HG02981 (cell line): ENCODE results near the gene CIB2.
A peak's percentile ranks its signal among the peaks of the same experiment; 100 is the strongest.
"Not testable (repeated sequence)": the region's sequence is repeated elsewhere in the genome, so short reads cannot be mapped to it uniquely, and the experiment has no call there.

Experiments used
- ATAC-seq: cut with Tn5 transposase; IDR thresholded peaks from one replicate; pipeline ENCODE4 v1.9.1; 2021; ENCODE audit warnings: mild to moderate bottlenecking, moderate library complexity; ENCODE audit not compliant: unreplicated experiment

CIB2 gene

DNA sequence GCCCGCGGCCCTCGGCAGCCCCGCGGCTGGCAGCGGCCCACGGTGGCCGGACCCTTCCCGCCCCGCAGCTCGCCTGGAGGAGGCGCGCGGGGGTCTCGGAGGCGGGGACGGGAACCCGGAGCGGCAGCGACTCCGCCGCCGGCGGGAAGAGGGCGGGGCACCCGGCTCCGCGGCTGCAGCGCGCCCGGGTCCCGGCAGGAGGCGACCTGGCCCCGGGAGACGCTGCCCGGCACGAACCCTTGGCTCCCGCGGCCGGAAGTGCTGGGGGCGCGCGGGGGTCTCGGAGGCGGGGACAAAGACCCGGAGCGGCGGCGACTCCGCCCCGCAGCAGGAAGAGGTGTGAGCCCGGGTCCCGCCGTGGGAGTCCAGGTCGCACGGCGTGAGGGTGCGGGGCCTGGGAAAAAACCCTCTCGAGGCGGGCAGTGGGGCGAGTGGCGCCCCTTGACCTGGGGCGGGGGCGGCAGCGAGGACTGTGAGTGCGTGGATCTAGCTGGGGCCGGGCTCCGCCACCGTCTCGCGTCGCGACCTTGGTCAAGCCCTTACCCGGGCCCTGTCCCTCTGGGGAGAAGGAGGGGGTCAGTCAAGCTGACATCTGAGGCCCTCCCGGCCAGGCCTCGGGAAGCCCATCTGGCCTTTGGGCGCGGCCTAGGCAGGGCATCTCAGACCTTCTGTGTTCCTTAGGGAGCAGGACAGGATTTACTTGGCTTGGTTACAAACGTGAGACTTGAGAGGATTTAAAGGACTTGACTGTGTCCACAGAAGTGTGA is at the start of gene CIB2:
TSS of gene CIB2 (minus strand) at position 151 of the 767 bp plus-strand sequence. CDS start 230 bp downstream, outside the sequence.
- no peak for ATAC-seq

DNA sequence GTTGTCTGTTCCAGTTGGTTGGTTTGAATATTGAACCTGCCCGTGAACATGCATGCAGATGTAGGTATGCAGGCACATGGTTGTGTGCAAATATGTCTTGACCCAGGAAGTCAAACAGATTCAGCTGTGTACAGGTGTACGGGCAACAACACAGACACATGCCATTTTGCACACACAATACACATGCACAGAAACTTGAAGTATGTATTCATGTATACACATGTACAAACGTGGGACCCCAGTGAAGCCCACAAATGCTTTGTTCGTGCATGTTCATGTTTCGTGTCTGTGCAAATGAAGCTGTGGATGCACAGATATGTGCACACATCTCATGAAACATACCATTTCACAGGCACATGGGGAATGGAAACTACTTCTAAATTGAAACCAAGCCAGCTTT is 48.7 kb upstream of the CIB2 start:
- no peak for ATAC-seq

DNA sequence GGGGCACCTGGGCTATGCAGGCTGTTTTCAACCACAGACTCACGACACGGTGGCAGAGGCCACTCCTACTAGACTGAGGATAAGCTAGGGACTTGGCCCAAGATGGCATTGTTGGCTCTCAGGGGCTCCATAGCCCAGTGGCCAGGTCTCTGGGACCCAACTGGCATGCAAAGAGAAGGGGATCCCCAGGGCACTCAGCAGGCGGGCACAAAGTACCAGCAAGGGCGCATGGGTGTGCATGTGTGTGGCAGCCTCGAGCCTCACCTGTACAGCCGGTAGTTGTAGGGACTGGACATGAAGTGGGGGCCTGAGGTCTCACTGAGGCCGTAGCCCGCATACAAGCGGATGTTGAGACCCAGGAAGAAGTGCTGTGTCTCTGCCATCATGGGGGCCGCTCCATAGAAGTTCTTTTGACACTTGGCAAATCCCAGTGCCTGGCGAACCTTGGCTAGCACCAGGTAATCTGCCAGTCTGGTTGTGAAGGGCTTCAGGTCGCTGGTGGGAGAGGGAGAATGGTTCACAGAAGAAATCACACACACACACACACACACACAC is 48.1 kb upstream of the CIB2 start:
- ATAC-seq = no peak

DNA sequence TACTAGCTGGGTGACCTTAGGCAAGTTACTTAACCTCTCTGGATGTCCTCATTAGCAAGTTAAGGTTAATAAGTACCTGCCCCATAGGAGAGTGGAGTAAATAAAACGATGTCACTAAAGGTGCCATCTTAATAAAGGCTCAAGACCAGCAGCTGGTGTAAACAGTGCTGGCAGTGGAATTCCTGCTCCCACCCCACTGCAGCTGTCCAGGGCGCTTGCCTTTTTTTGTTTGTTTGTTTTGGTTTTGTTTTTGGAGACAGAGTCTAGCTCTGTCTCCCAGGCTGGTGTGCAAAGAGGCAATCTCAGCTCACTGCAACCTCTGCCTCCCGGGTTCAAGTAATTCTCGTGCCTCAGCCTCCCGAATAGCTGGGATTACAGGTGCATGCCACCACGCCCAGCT is 46.8 kb upstream of the CIB2 start:
- ATAC-seq = no peak

DNA sequence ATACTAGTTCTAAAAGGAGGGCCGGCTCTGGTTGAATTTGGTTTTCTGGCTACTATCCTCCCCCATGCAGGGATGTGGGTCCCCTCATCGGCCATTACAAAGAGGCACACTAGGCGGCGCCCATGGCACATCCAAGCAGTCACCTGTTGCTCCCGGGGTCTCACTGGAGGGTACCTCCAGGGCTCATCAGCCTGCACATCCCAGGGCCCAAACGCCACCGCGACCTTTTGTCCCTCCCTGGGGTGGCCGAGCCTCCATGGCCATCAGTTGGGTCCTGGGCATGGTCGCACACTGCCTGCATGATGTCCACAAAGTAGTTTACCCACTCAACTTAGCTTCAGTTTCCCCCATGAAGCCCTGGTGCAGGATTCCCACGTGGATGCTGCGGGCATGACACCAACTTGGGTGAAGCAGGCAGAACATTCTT is 46.2 kb upstream of the CIB2 start:
- no peak for ATAC-seq

DNA sequence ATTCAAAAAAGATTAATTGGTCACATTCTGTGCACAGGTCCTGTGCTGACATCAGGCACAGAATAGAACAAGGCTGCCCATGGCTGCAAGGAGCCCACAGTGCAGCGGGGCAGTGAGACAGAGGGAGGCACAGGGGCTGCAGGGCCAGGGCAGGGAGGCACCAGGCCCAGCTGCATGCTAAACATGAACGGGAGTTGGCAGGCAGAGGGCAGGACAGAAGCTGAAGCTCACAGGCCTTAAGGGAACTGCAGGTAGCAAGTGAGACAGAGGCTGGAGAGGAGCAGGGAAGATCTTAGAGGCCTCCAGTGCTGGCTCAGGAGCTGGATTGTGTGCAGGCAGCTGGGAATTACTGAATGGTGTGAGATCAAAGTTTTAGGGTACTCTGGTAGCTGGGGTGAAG is 44.1 kb upstream of the CIB2 start:
- ATAC-seq = no peak

DNA sequence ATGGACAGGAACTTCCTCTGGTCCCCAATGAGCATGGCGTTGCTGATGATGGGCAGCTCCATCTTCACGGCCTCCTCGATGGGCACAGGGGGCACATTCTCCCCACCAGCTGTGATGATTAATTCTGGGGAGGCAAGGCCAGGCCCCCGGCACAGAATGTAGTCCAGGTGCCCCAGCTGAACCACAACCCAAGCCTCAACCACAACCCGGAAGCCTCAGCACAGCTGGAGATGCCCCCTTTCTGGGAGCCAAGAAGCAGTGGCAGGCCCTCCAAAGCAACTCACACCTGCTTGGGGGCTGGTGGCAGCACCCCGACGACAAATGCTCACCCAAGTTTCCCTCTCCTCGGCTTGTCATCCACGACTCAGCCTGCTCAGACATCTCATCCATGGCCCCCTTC is 43.2 kb upstream of the CIB2 start:
- no peak for ATAC-seq

DNA sequence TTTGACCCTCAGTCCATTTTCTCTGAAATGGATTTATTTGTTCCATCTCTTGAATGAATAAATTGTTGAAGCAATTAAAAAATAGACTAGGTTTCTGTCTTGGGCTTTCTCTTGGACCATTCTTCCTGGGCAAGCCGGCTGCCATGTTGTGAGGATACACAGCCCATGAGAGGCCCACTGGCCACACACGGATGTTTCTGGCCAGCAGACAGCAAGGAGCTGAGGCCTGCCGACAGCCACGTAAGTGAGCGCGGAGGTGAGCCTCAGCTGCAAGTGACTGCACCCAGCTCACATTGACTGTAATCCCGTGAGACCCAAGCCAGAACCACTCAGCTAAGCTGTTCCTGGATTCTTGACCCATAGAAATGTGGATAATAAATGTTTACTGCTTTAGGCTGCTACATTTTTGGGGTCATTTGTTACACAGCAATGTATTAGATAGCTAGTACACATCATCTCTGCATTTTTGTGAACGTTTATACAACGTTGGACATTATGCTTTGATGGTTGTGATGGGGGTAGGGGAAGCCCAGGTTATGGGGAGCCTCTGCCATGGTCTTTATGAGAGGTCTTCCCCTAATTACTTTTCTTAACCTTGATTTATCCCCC is 40.7 kb upstream of the CIB2 start:
- no peak for ATAC-seq

DNA sequence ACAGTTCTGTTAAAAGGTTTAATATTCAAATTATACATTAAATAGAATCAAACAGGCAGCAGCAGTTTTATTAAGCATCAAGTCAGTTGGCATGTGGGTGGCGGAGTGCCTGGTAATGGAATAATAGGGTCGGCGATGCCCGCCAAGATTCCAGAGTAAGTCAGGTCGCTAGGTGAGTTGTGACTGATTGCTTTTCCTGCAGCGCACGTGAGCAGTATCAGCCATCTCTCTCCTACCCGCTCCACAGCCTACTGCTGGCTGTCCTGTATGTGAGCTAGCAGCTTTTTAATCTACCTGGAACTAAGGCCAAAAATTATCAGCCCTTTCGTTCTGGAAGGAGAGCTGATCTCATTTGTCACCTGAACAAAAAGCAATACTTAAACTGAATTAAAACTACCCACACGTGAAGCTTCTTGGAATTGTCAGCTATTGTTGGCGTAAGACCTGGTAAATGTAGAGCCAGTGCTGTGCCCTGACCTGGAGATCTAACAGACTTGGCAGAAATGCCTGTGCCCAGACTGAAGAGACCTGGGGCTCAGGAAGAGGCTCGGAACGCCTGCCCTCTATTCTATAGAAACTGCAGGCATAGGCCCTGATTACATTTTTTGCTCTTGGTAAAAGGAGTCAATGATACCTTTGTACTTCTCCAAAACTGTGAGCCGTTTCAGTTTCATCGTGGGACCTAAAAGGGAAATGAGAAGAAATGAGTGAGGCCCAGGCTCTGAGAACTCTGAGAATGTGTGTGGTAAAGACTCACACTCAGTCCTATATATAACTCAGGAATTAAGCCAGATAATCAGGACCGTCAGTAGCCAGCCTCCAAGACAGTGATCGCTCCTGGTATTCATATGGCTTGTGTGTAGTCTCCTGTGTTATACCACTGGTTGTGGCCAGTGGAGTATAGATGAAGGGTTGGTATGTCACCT is 39.9 kb upstream of the CIB2 start:
- ATAC-seq = peak; percentile 55

DNA sequence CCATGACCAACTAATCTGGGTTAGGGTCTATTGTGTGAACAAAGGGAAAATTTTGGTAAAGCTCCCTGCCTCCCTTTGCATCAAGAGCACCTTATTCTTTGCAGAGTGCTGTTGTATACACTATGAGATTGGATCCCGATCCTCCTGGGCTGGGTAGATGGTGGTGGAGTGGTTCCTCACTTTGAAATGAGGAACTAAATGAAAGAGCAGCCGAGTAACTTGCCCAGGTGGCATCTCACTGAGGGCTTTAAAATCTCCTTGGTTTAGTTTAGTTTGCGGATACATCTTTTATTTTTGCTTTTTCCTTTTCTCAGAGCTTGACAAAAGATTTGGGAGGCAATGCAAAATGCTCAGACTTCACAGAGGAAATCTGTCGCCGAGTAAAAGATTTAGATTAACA is 37.4 kb upstream of the CIB2 start:
- ATAC-seq = no peak

DNA sequence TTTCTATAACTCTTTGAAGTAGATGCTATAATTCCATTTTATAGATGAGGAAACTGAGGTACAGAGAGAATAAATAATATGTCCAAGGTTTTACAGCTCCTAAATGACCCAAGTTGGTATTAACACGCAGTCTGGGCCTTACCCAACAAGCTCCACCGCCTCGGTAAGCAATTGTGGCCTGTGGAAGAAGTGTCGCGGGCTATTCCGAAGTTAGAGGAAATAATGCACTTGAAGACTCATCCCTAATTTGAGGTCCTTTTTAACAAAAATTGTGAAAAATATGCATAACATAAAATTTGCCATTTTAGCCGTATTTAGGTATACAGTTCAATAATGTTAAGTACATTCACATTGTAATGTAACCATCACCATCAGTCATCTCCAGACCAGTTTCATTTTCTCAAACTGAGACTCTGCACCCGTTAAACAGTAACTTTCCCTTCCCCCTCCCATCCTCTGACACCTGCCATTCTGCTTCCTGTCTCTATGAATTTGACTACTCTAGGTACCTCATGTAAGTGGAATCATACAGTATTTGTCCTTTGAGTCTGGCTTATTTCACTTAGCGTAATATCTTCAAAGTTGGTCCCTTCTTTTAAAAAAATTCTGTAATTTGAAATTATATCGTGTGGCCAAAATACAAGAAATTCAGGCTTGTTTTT is 36.1 kb upstream of the CIB2 start:
- ATAC-seq = peak; percentile 77

DNA sequence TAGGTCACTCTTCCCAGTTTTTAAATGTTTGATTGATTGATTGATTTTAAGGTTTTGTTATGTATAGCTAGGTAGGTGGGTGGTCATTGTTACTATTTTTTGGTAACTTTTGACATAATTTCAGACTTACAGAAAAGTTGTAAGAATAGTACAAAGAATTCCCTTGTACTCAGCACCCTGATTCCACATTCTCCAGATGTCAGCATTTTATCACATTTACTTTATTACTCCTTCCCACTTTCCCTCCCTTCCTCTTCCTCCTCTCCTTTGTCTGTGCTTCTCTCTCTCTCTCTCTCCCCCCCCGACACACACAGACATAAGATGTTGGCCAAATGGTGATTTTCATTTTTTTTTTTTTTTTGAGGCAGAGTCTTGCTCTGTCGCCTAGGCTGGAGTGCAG is 32.8 kb upstream of the CIB2 start:
- no peak for ATAC-seq

DNA sequence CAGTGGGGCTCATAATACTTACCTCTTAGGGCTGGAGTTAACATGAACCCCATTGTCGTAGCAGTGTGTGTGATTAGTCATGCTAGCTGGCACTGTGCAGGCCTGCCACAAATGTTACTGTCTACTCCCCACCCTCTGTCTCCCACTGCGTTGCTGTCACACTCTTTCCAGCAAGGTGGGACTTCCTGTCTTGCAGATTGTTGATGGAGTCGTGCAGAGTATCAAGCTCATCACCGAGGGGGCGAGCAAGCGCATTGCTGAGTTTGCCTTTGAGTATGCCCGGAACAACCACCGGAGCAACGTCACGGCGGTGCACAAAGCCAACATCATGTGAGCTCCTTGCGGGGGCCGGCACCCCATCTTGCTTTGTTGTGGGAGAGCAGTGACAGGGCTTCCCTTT is 30.8 kb upstream of the CIB2 start:
- no peak for ATAC-seq

DNA sequence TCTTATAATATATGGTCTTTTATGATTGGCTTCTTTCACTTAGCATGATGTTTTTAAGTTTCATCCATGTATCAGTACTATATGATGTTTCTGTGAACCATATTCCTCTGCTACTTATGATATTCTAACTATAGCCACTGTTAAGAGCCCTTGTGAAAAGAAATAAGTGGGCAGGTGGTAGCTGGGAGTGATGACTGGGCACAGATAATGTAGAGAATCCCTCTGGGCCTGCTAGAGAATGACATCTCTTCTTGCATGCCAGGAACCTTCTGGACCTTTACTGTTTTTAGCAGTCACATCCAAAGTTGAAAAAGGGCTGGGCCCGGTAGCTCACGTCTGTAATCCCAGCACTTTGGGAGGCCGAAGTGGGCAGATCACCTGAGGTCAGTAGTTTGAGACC is 28.1 kb upstream of the CIB2 start:
- ATAC-seq = no peak

DNA sequence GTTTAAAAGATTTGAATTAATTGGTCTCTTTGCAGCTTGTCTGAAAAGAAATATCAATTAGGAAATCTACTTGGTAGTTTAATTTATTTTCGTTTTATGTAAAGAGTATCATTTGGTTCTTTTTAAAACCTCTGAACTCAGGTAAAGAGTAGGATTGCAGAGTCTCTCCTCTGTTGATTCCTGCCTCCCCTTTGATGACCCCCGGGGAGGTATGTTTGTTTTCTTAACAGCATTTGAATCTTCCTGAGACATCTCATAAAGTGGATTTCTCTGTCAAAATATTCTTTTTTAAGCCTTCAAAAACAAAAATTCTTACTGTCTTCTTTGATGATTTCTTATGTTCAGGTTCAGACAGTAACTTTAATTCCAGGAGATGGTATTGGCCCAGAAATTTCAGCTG is 26.0 kb upstream of the CIB2 start:
- ATAC-seq = no peak

DNA sequence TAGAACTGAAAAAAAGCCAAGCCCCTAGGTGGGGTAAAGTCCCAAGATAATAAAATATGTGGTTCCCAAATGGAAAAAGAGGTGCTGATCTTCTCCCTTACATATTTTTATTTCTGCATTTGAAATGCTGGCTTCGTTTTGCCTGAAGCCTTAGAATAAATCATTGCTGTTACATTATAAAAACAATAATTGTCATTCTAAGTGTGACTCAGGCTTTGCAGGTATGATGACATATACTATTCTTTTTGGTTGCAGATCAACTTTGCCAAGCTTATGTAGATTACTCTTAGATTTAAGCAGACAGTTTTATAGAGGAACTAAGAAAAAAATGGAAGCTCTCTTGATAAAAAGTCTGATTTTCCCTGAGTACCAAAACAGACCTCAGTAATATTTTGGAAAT is 25.4 kb upstream of the CIB2 start:
- no peak for ATAC-seq

DNA sequence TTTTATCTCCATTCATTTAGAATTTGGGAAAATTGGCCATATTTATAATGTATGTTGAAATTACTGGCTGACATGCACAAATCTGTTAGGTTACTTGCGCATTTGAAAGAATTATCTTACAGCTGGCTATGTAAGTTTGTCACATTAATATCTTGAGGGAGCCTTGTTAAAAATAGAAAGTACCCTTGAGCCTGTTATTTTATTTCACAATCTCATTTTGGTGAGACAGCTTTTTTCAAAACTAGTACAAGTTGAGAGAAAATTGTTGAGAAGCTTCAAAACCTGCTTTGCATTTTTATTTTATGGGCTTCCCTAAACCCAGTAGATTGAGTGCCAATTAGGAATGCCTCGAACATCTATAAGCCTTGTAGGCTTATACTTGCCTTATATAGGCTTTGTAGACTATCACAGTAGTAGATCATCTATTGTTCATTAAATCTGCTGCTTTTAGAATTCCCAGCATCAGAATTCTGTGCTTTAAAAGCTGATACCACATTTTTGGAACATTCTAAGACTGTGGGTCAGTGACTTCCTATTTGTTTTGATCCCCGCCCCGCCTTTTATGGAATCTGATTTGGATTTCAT is 24.2 kb upstream of the CIB2 start:
- no peak for ATAC-seq

DNA sequence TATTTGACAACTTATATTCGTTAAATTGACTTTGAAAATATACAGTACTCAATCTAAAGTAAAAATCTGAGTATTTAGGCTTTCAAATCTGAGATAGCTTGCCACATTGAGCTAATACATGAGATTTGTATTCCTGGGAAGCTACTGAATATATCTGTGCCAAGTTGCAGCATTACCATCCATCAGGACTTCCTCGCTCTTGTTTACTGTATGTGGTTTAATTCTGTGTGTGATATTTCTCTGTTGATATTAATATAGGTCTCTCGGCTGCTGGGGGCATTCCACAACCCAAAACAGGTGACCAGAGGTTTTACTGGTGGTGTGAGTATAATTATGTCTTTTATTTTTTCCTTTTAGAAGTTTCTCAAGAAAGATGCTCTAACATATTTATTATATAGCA is 23.7 kb upstream of the CIB2 start:
- no peak for ATAC-seq

DNA sequence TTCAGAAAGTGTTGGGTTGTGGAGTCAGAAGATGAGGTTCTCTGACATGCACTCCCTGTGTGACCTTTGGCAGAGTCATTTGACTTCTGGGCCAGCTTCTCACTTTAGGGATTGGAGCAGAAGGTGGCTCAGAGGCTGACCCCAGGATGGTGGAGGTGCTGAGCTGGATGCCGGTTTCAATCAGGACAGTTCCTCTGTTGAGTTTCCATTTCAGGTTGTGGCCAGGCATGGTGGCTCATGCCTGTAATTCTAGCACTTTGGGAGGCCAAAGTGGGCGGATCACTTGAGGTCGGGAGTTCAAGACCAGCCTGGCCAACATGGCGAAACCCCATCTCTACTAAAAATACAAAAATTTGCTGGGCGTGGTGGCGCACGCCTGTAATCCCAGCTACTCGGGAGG is 19.8 kb upstream of the CIB2 start:
- ATAC-seq = not testable (repeated sequence)
